ENCODE results near the gene MBOAT2. TPM values are rescaled to one million over a fixed set of nuclear protein-coding genes. Genes with fewer than 3 reads are reported as not detected.
A peak's percentile ranks its signal among the peaks of the same experiment; 100 is the strongest.

Gene MBOAT2
- total and polyA plus RNA-seq, 2 experiments from 2014 or later = 15.9 to 22.7 TPM

- peak overlapping the region; percentile 72; the same call in 1 of the 2 replicates for H2AFZ ChIP-seq
- H3K27me3 ChIP-seq (ENCODE audit: insufficient read depth) = peaks cover 16% of the 10 kb centered on the region; the same call in 1 of the 2 replicates
- Mint-ChIP-seq H3K27me3 (ENCODE audit: insufficient read depth, low read depth, poor library complexity) (peaks cover 12% of the 10 kb centered on the region), H3K9me3 (0 out of 3 replicates have a peak, but pooled peaks cover 7% of the 10 kb centered on the region), H3K27ac (no peak overlapping the region), H3K4me3 (peak overlapping the region; percentile 87), H3K36me3 (ENCODE audit: low read depth) (peaks cover 11% of the 10 kb centered on the region), H3K4me1 (peaks cover 39% of the 10 kb centered on the region)
- no peaks in the 10 kb centered on the region for H3K9me2 ChIP-seq (ENCODE audit: insufficient read depth)
- TF ChIP-seq CREB1 (CRISPR knock-in tag; IDR thresholded peaks at IDR 0.05; ENCODE audit: low read depth) (no peak), ZNF462 (CRISPR knock-in tag; IDR thresholded peaks at IDR 0.05) (no peak), JUNB (IDR thresholded peaks at IDR 0.05; ENCODE audit: unreplicated experiment) (no peak), EZH2 (IDR thresholded peaks at IDR 0.05; ENCODE audit: low read depth, unreplicated experiment) (no peak), NANOG (IDR thresholded peaks at IDR 0.05; ENCODE audit: borderline replicate concordance) (peak; percentile 42; the same call in 1 of the 2 replicates), STAT1 (IDR thresholded peaks at IDR 0.05; ENCODE audit: unreplicated experiment) (no peak), EZH2phosphoT487 (IDR thresholded peaks at IDR 0.05; ENCODE audit: unreplicated experiment) (no peak)
- no peak overlapping the region for H3K27ac ChIP-seq (ENCODE audit: low read depth)
- H3K4me2 ChIP-seq = peak overlapping the region; percentile 89
- peaks cover 45% of the 10 kb centered on the region for H3K79me2 ChIP-seq (replicated peaks; ENCODE audit: insufficient read depth)
- H3K4me1 ChIP-seq (ENCODE audit: insufficient read depth) = peaks cover 21% of the 10 kb centered on the region
- H3K4me3 ChIP-seq = peak overlapping the region; percentile 85
- DNase-seq (ENCODE audit: low spot score) = peak; percentile 54
- peaks cover 23% of the 10 kb centered on the region for H4K20me1 ChIP-seq (replicated peaks; ENCODE audit: insufficient read depth)
- 0 out of 2 replicates have a peak, but pooled peaks cover 4% of the 10 kb centered on the region for H3F3A ChIP-seq (replicated peaks; ENCODE audit: low read depth)
- peak; percentile 8 for ATAC-seq
- H3K36me3 ChIP-seq (ENCODE audit: insufficient read depth) = no peaks in the 10 kb centered on the region
These were observed 683 bp downstream of the MBOAT2 start for GRCh38 chr2:9002637-9003365.

Data from GM23338 (cell line).